Medulla oblongata (tissue), 1 donor: ENCODE results near the gene LGALS9B.
"Not testable (repeated sequence)": the region's sequence is repeated elsewhere in the genome, so short reads cannot be mapped to it uniquely, and the experiment has no call there.

Experiments used
- DNase-seq: peaks from one replicate; pipeline ENCODE4 v3.0.0-alpha.2; 2015; ENCODE audit errors: extremely low spot score

The LGALS9B gene

GRCh38 chr17:20466999-20467398, 340 bp downstream of the LGALS9B start:
- not testable (repeated sequence) for DNase-seq

- not testable (repeated sequence) for DNase-seq
Observed at GRCh38 chr17:20466553-20466952, 786 bp downstream of the LGALS9B start.

- DNase-seq, result not testable (repeated sequence)
Observed at GRCh38 chr17:20465535-20465934, 1.8 kb downstream of the LGALS9B start.

GRCh38 chr17:20464854-20465414, 2.4 kb downstream of the LGALS9B start:
- DNase-seq, result not testable (repeated sequence)

GRCh38 chr17:20462158-20462557, 5.2 kb downstream of the LGALS9B start:
- not testable (repeated sequence) for DNase-seq

- not testable (repeated sequence) for DNase-seq
Observed at GRCh38 chr17:20457848-20458381, 9.4 kb downstream of the LGALS9B start.

GRCh38 chr17:20455106-20455505, 12.2 kb downstream of the LGALS9B start:
- not testable (repeated sequence) for DNase-seq

GRCh38 chr17:20453820-20454434, 13.4 kb downstream of the LGALS9B start:
- DNase-seq, result not testable (repeated sequence)

GRCh38 chr17:20450852-20451251, 16.5 kb downstream of the LGALS9B start:
- DNase-seq, result not testable (repeated sequence)

- not testable (repeated sequence) for DNase-seq
Observed at GRCh38 chr17:20447534-20448321, 19.6 kb downstream of the LGALS9B start.

- not testable (repeated sequence) for DNase-seq
Observed at GRCh38 chr17:20446895-20447294, 20.4 kb downstream of the LGALS9B start.

- DNase-seq, result not testable (repeated sequence)
Observed at GRCh38 chr17:20444581-20445236, 22.6 kb downstream of the LGALS9B start.

- DNase-seq, result not testable (repeated sequence)
Observed at GRCh38 chr17:20444173-20444572, 23.2 kb downstream of the LGALS9B start.

- not testable (repeated sequence) for DNase-seq
Observed at GRCh38 chr17:20443632-20444031, 23.7 kb downstream of the LGALS9B start.

- not testable (repeated sequence) for DNase-seq
Observed at GRCh38 chr17:20440665-20441064, 26.7 kb downstream of the LGALS9B start.

GRCh38 chr17:20435166-20435565, 32.2 kb downstream of the LGALS9B start:
- DNase-seq, result not testable (repeated sequence)

GRCh38 chr17:20433382-20433781, 34.0 kb downstream of the LGALS9B start:
- not testable (repeated sequence) for DNase-seq

GRCh38 chr17:20427264-20427663, 40.1 kb downstream of the LGALS9B start:
- not testable (repeated sequence) for DNase-seq

- not testable (repeated sequence) for DNase-seq
Observed at GRCh38 chr17:20422826-20423225, 44.5 kb downstream of the LGALS9B start.

GRCh38 chr17:20418838-20419237, 48.5 kb downstream of the LGALS9B start:
- DNase-seq, result not testable (repeated sequence)

- DNase-seq, result not testable (repeated sequence)
Observed at GRCh38 chr17:20417492-20418080, 49.8 kb downstream of the LGALS9B start.
